Hair follicular keratinocyte (primary cell): ENCODE results near the gene VPS13D. TPM values are rescaled to one million over a fixed set of nuclear protein-coding genes. Genes with fewer than 3 reads are reported as not detected.

ENCODE experiments used
- total RNA-seq: library from RNA; depleted of rRNA; stranded (reverse); fragments of >200 nt; gene quantifications from 2 replicates; pipeline ENCODE4 v1.2.3, GENCODE V29; 2015

Gene VPS13D, protein sequence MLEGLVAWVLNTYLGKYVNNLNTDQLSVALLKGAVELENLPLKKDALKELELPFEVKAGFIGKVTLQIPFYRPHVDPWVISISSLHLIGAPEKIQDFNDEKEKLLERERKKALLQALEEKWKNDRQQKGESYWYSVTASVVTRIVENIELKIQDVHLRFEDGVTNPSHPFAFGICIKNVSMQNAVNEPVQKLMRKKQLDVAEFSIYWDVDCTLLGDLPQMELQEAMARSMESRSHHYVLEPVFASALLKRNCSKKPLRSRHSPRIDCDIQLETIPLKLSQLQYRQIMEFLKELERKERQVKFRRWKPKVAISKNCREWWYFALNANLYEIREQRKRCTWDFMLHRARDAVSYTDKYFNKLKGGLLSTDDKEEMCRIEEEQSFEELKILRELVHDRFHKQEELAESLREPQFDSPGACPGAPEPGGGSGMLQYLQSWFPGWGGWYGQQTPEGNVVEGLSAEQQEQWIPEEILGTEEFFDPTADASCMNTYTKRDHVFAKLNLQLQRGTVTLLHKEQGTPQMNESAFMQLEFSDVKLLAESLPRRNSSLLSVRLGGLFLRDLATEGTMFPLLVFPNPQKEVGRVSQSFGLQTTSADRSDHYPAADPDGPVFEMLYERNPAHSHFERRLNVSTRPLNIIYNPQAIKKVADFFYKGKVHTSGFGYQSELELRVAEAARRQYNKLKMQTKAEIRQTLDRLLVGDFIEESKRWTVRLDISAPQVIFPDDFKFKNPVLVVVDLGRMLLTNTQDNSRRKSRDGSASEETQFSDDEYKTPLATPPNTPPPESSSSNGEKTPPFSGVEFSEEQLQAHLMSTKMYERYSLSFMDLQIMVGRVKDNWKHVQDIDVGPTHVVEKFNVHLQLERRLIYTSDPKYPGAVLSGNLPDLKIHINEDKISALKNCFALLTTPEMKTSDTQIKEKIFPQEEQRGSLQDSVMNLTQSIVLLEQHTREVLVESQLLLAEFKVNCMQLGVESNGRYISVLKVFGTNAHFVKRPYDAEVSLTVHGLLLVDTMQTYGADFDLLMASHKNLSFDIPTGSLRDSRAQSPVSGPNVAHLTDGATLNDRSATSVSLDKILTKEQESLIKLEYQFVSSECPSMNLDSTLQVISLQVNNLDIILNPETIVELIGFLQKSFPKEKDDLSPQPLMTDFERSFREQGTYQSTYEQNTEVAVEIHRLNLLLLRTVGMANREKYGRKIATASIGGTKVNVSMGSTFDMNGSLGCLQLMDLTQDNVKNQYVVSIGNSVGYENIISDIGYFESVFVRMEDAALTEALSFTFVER (N-terminal part only)
- 19.7 and 38.4 TPM in 2 replicates for total RNA-seq

GRCh38 chr1:12229835-12230548, at the start of gene VPS13D:
Gene VPS13D, plus strand, starts transcription at chr1:12230030. Its CDS starts 4,237 bp downstream, at chr1:12234267.

Other genes with a start within 250 kb of the VPS13D start
- gene MFN2, start 249.6 kb upstream of the VPS13D start, total RNA-seq = 92.5 and 120 TPM in 2 replicates
- gene MIIP, start 210.5 kb upstream of the VPS13D start, total RNA-seq = 40.2 and 41.5 TPM in 2 replicates
- gene TNFRSF8, start 166.7 kb upstream of the VPS13D start, total RNA-seq = 0.04 TPM in 1 of 2 replicates, not detected in the other
- 1.3 TPM in 1 of 2 replicates, not detected in the other for gene TNFRSF1B, start 63.0 kb upstream of the VPS13D start, total RNA-seq